IPS-NIHi7 (cell line): ENCODE results near the gene NOP14.
A peak's percentile ranks its signal among the peaks of the same experiment; 100 is the strongest.
"Not testable (repeated sequence)": the region's sequence is repeated elsewhere in the genome, so short reads cannot be mapped to it uniquely, and the experiment has no call there.

Experiments
- DNase-seq: peaks from one replicate; pipeline ENCODE4 v3.0.0; 2012; ENCODE audit warnings: mixed read lengths; ENCODE audit errors: extremely low spot score

Gene NOP14

DNA sequence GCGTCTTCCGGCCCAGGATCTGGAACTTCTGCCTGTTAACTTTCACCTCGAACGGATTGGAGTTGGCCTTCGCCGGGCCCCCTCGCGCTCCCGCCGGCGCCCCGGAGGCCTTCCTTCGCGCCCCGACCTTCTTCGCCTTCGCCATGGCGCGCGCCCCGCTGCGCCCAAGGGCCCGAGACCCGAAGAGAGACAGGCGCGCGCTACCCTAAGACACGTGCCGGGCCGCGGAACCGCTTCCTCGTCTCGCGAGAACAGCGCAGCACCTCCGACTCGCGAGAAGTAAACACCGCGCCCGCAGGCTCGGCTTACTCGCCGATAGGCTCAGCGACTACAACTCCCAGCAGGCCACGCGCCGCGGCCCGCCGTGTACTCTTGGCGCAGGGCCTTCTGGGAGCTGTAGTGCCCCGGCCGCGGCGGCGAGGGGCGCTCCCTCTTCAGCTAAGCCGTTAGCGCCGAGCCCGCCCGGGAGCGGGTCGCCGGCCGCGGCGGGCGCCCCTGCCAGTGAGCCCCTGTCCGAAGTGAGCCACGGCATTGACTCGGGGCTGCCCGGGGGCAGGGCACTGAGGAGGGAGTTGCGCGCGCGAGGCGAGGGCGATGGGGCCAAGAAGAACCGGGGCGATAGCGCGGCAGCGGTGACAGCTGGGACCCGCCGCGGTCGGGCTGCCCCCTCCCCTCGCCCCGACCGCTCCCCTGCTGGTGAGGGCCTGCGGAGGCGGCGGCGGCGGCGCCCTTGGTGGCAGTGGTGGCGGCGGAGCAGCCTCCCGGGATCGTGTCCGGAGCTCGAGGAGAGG lies at the start of gene NOP14, which contains the start of gene GRK4:
Gene NOP14, minus strand, starts transcription at position 232 of the 791 bp plus-strand sequence. Its CDS starts 87 bp downstream, at position 145.
Gene GRK4, plus strand, starts transcription at position 397 of the 791 bp plus-strand sequence. CDS start 500 bp downstream, outside the sequence.
- peak; percentile 98 for DNase-seq

- no peak for DNase-seq
Observed at GRCh38 chr4:3011456-3012220, 48.4 kb upstream of the NOP14 start.

DNA sequence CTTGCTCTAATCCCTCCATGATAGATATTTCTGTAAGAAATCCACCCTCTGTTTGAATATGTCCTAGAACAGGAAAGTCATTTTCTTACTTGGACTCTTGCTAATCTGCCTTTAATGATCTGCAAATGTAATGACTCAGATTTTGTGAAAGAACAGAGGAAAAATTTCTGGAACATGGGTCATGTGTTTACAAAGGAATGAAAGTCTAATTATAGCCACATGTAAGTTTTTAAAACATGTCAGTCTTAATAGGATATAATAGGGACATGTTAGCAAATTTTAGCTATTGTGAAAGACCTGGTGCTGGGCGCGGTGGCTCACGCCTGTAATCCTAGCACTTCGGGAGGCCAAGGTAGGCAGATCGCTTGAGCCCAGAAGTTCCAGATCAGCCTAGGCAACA lies 47.8 kb upstream of the NOP14 start:
- DNase-seq, result no peak

GRCh38 chr4:3010577-3010976 lies 47.4 kb upstream of the NOP14 start:
- DNase-seq, result no peak

DNA sequence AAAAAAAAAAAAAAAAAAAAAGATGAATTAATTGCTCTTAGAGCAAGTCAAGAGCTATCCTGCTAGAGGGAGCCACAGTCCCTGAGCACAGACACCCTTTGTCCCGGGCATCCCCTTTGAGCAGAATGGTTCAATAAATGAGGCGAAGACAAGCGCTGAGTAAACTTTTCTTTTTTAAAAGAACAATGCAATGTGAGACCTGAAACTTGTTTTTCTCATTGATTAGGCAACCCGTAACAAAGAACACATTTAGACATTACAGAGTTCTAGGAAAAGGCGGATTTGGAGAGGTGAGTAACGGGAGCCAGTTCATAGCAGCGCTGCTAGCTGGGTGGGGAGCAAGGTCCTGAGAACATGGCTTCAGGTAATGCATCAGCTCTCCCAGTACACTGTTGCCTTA lies 46.2 kb upstream of the NOP14 start:
- peak; percentile 65 for DNase-seq

- DNase-seq, result no peak
Observed at GRCh38 chr4:3007724-3008123, 44.5 kb upstream of the NOP14 start.

GRCh38 chr4:2996415-2996814 lies 33.2 kb upstream of the NOP14 start:
- no peak for DNase-seq

- no peak for DNase-seq
Observed at GRCh38 chr4:2995546-2996265, 32.5 kb upstream of the NOP14 start.

DNA sequence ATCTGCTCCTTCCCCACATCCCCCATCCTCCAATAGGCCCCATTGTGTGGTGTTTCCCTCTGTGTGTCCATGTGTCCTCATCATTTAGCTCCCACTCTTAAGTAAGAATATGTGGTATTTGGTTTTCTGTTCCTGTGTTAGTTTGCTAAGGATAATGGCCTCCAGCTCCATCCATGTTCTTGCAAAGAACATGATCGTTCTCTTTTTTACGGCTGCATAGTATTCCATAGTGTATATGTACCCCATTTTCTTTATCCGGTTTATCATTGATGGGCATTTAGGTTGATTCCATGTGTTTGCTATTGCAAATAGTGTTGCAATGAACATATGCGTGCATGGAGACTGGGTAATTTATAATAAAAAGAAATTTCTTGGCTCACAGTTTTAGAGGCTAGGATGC lies 31.7 kb upstream of the NOP14 start:
- no peak for DNase-seq

- no peak for DNase-seq
Observed at GRCh38 chr4:2991243-2991642, 28.0 kb upstream of the NOP14 start.

- DNase-seq, result not testable (repeated sequence)
Observed at GRCh38 chr4:2983715-2984114, 20.5 kb upstream of the NOP14 start.

- DNase-seq, result no peak
Observed at GRCh38 chr4:2982012-2982411, 18.8 kb upstream of the NOP14 start.

GRCh38 chr4:2981256-2981819 lies 18.1 kb upstream of the NOP14 start:
- no peak for DNase-seq

- peak; percentile 19 for DNase-seq
Observed at GRCh38 chr4:2977211-2978088, 14.2 kb upstream of the NOP14 start.

DNA sequence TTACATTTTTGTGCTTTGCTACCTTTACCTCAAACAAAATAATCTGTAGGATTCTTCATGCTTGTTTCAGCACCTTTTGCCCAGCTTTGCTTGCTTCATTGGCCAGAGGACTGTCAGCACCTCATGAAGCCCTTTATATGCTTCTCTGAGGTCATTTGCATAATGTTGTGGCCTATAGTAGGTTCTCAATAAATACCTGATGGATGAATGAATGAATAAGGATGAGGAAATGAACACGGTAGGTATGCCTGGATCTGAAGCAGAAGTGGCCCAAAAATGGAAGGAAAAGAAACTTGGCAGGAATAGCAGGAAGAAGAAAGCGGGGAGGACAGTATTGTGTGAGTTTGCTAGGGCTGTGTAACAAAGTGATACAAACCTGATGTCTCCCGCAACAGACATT lies 8.1 kb upstream of the NOP14 start:
- DNase-seq, result no peak

DNA sequence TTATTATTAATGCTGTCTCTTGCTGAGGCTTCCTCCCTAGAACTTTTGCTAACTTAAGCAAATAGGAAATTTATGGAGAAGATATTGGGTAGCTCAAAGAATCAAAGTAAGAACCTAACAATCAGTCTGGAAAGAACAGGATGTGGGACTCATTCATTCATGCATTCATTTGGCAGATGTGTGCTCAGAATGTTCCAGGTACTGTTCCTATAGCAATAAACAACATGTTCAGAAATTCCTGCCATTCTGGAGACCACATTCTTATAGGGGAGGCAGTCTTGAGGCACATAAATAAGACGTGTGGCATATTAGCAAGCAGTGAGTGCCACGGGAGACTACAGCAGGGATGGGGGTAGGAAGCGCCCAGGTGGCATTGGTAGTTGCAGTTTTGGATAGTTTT lies 5.2 kb upstream of the NOP14 start:
- DNase-seq, result no peak

DNA sequence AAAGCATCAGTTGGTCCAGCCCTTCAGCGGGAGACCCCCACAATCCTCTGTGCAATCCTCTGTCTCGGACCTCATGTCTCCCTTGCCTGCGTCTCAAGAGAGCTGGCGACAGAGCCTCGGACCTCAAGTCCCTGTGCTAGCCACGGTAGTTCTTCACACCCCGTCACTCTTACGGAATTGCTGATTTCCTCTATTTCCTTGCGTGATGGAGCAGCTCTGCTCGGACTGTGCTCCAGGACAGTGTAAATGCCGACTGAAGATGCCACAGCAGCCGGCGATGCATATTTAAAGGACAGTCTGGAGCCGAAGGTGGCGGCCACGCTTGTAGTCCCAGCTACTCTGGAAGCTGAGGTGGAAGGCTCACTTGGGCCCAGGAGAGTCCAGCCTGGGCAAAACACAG lies 2.1 kb upstream of the NOP14 start:
- DNase-seq, result no peak

DNA sequence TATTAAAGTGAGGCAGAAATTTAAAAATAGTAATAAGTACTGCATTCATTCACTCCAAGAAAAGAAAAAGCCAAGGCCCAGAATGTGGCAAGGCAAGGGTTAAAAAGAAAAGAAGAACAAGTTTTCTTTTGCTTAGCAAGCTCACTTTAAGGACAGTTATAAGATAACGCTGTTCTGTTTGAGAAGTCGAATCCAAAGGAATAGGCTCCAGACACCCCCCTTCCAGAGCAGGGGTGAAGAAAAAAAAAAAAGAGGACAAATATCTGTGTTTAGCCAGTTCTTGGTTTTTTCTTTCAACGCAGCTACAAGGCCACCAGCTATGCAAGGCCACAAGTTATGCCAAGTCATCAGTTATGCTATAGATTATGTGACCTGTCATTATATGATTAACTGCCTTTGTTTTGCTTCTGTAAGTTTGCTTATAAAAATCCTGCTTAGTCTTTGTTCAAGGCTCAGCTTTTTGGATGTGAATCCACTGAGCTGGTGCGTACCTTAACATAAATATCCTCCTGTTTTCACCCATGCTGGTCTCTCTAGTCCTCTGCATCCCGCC lies 1.6 kb upstream of the NOP14 start:
- DNase-seq, result no peak

DNA sequence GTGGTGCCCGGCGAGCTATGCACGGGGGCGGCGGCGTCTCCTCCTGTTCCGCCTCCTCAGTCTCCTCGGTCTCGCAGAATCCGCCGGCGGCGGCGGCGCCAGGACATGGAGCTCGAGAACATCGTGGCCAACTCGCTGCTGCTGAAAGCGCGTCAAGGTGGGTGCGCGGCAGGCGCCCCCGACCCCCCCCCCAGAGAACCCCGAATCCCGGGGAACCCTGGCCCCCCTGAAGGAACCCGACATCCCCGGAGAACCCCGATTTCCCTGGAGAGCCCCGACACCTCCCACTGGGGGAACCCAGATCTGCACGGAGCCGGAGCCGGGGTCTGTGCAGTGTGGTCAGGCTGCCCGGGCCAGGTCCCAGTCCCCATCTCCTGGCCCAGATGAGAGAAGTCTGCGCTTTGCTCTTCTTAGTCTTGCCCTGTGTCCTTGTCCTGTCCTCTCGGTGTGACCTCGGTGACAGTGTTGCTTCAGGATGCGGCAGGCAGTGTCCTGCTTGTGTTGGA lies 813 bp upstream of the NOP14 start:
- no peak for DNase-seq

- peak; percentile 50 for DNase-seq
Observed at GRCh38 chr4:2962614-2963174, 512 bp downstream of the NOP14 start.
